Measurements from ENCODE around the gene CDSN.
"Not testable (repeated sequence)": the region's sequence is repeated elsewhere in the genome, so short reads cannot be mapped to it uniquely, and the experiment has no call there.

The CDSN gene

GRCh38 chr6:31120151-31120915, at the start of gene CDSN:
Gene CDSN (minus strand): TSS chr6:31120446. CDS start chr6:31120419, 27 bp downstream.
- H3K4me3 ChIP-seq = no peak within 1 kb of the TSS
- H3K27ac ChIP-seq = peak within 1 kb of the TSS in 4 of 21 experiments; percentile 22 to 50 (median 26)

- H3K27ac ChIP-seq = no peak overlapping the region
These were observed 49.0 kb upstream of the CDSN start for GRCh38 chr6:31169123-31169857.

GRCh38 chr6:31168606-31169005, 48.4 kb upstream of the CDSN start:
- Histone ChIP-seq H3K27ac (no peak overlapping the region), H3K4me3 (no peak overlapping the region)

More at GRCh38 chr6:31169123-31169857, 49.0 kb upstream of the CDSN start:
- no peak overlapping the region for H3K4me3 ChIP-seq

- no peak overlapping the region for H3K4me3 ChIP-seq
- H3K27ac ChIP-seq = no peak overlapping the region
These were observed 45.7 kb upstream of the CDSN start for GRCh38 chr6:31165986-31166385.

- not testable (repeated sequence) for H3K27ac ChIP-seq, H3K4me3 ChIP-seq
These were observed 45.0 kb upstream of the CDSN start for GRCh38 chr6:31165064-31165832.

- not testable (repeated sequence) for H3K4me3 ChIP-seq, H3K27ac ChIP-seq
These were observed 44.3 kb upstream of the CDSN start for GRCh38 chr6:31164475-31165063.

- Histone ChIP-seq H3K4me3 (no peak overlapping the region), H3K27ac (no peak overlapping the region)
These were observed 43.7 kb upstream of the CDSN start for GRCh38 chr6:31163922-31164321.

- H3K4me3 ChIP-seq = no peak overlapping the region
- no peak overlapping the region for H3K27ac ChIP-seq
These were observed 42.4 kb upstream of the CDSN start for GRCh38 chr6:31162463-31163165.

GRCh38 chr6:31161216-31162126, 41.2 kb upstream of the CDSN start:
- Histone ChIP-seq H3K4me3 (no peak overlapping the region), H3K27ac (no peak overlapping the region)

- Histone ChIP-seq H3K4me3 (peak overlapping the region; percentile 54 to 77 (median 69)), H3K27ac (peak overlapping the region in 18 of 21 experiments; percentile 11 to 93 (median 66))
These were observed 38.9 kb upstream of the CDSN start for GRCh38 chr6:31158863-31159855.

GRCh38 chr6:31158140-31158862, 38.1 kb upstream of the CDSN start, which contains the start of gene TCF19:
Gene TCF19 (plus strand): TSS chr6:31158589. CDS start chr6:31159470, 881 bp downstream.
- peak within 1 kb of the TSS; percentile 54 to 77 (median 69) for H3K4me3 ChIP-seq
- H3K27ac ChIP-seq = peak within 1 kb of the TSS in 20 of 21 experiments; percentile 58 to 93 (median 85)

- peak within 1 kb of the TSS in 20 of 21 experiments; percentile 58 to 93 (median 85) for H3K27ac ChIP-seq
These were observed 37.4 kb upstream of the CDSN start, which contains the start of gene CCHCR1 for GRCh38 chr6:31157513-31158139. Gene CCHCR1 (minus strand): TSS chr6:31157802. CDS start chr6:31157600, 202 bp downstream.

GRCh38 chr6:31156641-31157040, 36.4 kb upstream of the CDSN start:
- no peak overlapping the region for H3K27ac ChIP-seq
- H3K4me3 ChIP-seq = no peak overlapping the region

More at GRCh38 chr6:31157513-31158139, 37.4 kb upstream of the CDSN start, which contains the start of gene CCHCR1:
- peak within 1 kb of the TSS; percentile 54 to 77 (median 69) for H3K4me3 ChIP-seq

- H3K27ac ChIP-seq = no peak overlapping the region
- no peak overlapping the region for H3K4me3 ChIP-seq
These were observed 34.2 kb upstream of the CDSN start for GRCh38 chr6:31154436-31154835.

GRCh38 chr6:31152781-31153180, 32.5 kb upstream of the CDSN start:
- no peak overlapping the region for H3K27ac ChIP-seq
- H3K4me3 ChIP-seq = no peak overlapping the region
